ENCODE data around the gene ABHD16A. TPM values are rescaled to one million over a fixed set of nuclear protein-coding genes. Genes with fewer than 3 reads are reported as not detected.

ABHD16A gene
- total and polyA plus RNA-seq, 2 of the 13 experiments (the other 11 are each of a cell fraction or from before 2014, with no cell fraction given), result 43.5 to 45.4 TPM

DNA sequence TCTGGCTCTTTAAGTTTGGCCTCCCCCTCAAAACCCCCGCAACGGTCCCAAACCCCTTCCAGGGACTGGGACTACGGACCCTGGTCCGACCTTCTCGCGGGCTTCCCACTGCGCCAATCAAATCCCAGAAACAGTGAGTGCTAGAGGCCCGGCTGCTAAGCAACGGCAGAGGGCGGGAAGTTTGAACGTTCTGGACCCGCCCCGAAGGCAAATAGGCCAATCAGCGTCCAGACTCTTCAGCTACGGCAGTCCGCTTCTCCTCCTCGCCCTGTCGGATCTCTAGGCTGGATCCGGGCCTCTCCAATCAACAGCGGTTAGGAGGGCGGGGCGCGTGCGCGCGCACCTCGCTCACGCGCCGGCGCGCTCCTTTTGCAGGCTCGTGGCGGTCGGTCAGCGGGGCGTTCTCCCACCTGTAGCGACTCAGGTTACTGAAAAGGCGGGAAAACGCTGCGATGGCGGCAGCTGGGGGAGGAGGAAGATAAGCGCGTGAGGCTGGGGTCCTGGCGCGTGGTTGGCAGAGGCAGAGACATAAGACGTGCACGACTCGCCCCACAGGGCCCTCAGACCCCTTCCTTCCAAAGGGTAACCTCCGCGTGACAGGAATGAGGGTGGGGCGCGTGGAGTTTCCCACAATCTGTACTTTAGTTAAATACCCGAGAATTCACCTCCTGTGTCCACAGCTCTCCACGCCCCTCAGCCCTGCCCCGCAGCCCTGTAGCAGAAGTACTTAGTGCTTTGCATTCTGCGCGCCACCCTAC, 36.7 kb upstream of the ABHD16A start, which contains the start of gene MSH5 (continued):
- TF ChIP-seq JUN (CRISPR knock-in tag; IDR thresholded peaks at IDR 0.05) (peak; percentile 85), ZNF350 (CRISPR knock-in tag; IDR thresholded peaks at IDR 0.05; ENCODE audit: borderline replicate concordance, low read depth) (no peak; the same call in 1 of the 2 replicates), MAZ (IDR thresholded peaks at IDR 0.05; ENCODE audit: borderline replicate concordance, low read depth, low read length) (peak; percentile 85; the same call in 1 of the 2 replicates), MAZ (CRISPR knock-in tag; IDR thresholded peaks at IDR 0.05; ENCODE audit: low read depth) (peak; percentile 86), MLX (CRISPR knock-in tag; IDR thresholded peaks at IDR 0.05) (peak; percentile 77), IKZF1 (IDR thresholded peaks at IDR 0.05) (no peak), SOX13 (IDR thresholded peaks at IDR 0.05) (no peak), SOX13 (CRISPR knock-in tag; conservative IDR thresholded peaks at IDR 0.05 in 1 of 2, IDR thresholded peaks at IDR 0.05 in 1 of 2) (peak in 1 of 2 experiments; percentile 3; a peak in 1 of 4 replicates), HNRNPUL1 (IDR thresholded peaks at IDR 0.05; ENCODE audit: low read depth, low read length) (peak; percentile 8; the same call in 1 of the 2 replicates), TEAD2 (CRISPR knock-in tag; IDR thresholded peaks at IDR 0.05) (peak; percentile 90; the same call in 1 of the 2 replicates), ZUFSP (CRISPR knock-in tag; IDR thresholded peaks at IDR 0.05; ENCODE audit: borderline replicate concordance) (no peak), SMAD9 (CRISPR knock-in tag; IDR thresholded peaks at IDR 0.05) (peak; percentile 93; the same call in 1 of the 2 replicates), THAP8 (CRISPR knock-in tag; IDR thresholded peaks at IDR 0.05; ENCODE audit: borderline replicate concordance) (no peak), AGO2 (optimal IDR thresholded peaks at IDR 0.05; ENCODE audit: low read depth, low read length) (peak; percentile 78), ZBTB8A (CRISPR knock-in tag; IDR thresholded peaks at IDR 0.05; ENCODE audit: borderline replicate concordance, low read depth) (peak; percentile 80; the same call in 1 of the 2 replicates), LCORL (IDR thresholded peaks at IDR 0.05) (no peak), LCORL (CRISPR knock-in tag; IDR thresholded peaks at IDR 0.05) (peak; percentile 96), RELA (CRISPR knock-in tag; IDR thresholded peaks at IDR 0.05) (no peak), MAF1 (CRISPR knock-in tag; IDR thresholded peaks at IDR 0.05; ENCODE audit: borderline replicate concordance) (0 out of 2 replicates have a peak, but pooled peaks have one; percentile 73), ETV6 (CRISPR knock-in tag; conservative IDR thresholded peaks at IDR 0.05) (peak; percentile 98), U2AF2 (IDR thresholded peaks at IDR 0.05; ENCODE audit: low read depth, low read length) (no peak), FOXC1 (CRISPR knock-in tag; IDR thresholded peaks at IDR 0.05; ENCODE audit: borderline replicate concordance) (peak; percentile 98), RXRB (CRISPR knock-in tag; IDR thresholded peaks at IDR 0.05; ENCODE audit: borderline replicate concordance) (peak; percentile 73; the same call in 1 of the 2 replicates), ZFP36L2 (CRISPR knock-in tag; IDR thresholded peaks at IDR 0.05) (0 out of 2 replicates have a peak, but pooled peaks have one; percentile 60)
- TF ChIP-seq, protein P1, sequence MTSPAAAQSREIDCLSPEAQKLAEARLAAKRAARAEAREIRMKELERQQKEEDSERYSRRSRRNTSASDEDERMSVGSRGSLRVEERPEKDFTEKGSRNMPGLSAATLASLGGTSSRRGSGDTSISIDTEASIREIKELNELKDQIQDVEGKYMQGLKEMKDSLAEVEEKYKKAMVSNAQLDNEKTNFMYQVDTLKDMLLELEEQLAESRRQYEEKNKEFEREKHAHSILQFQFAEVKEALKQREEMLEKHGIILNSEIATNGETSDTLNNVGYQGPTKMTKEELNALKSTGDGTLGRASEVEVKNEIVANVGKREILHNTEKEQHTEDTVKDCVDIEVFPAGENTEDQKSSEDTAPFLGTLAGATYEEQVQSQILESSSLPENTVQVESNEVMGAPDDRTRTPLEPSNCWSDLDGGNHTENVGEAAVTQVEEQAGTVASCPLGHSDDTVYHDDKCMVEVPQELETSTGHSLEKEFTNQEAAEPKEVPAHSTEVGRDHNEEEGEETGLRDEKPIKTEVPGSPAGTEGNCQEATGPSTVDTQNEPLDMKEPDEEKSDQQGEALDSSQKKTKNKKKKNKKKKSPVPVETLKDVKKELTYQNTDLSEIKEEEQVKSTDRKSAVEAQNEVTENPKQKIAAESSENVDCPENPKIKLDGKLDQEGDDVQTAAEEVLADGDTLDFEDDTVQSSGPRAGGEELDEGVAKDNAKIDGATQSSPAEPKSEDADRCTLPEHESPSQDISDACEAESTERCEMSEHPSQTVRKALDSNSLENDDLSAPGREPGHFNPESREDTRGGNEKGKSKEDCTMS (CRISPR knock-in tag; conservative IDR thresholded peaks at IDR 0.05), result no peak
